Small intestine (tissue), 7 donors: ENCODE data around the gene ZNF277. TPM values are rescaled to one million over a fixed set of nuclear protein-coding genes. Genes with fewer than 3 reads are reported as not detected.
A peak's percentile ranks its signal among the peaks of the same experiment; 100 is the strongest.

ENCODE experiments used
- DNase-seq, 2 donors: peaks; one replicate each; pipeline versions ENCODE4 v3.0.0 to v3.0.0-alpha.2; 2013
- FAIRE-seq: peaks from 2 replicates; lab custom pipeline; 2012; peaks lifted over from hg19 to GRCh38; lab: Jason Lieb, UNC
- H3K27ac ChIP-seq, 3 donors: one replicate each; pipeline ENCODE4 v1.5.1; 2013; ENCODE audit warnings: low read length in 2 of 3, mild to moderate bottlenecking in 2 of 3, control low read depth in 1 of 3, inconsistent platforms in 1 of 3, low read depth in 1 of 3, moderate library complexity in 1 of 3
- H3K27me3 ChIP-seq, 3 donors: one replicate each; pipeline ENCODE4 v1.6.1; 2013; ENCODE audit warnings: low read length in 3 of 3, inconsistent platforms in 1 of 3; ENCODE audit not compliant: control insufficient read depth in 3 of 3, insufficient read depth in 3 of 3
- H3K36me3 ChIP-seq, 3 donors: one replicate each; pipeline ENCODE4 v1.6.1; 2013; ENCODE audit warnings: low read length in 3 of 3, inconsistent platforms in 1 of 3, low read depth in 1 of 3, mild to moderate bottlenecking in 1 of 3, moderate library complexity in 1 of 3; ENCODE audit not compliant: control insufficient read depth in 3 of 3, insufficient read depth in 2 of 3
- H3K4me1 ChIP-seq, 3 donors: one replicate each; pipeline ENCODE4 v1.6.1; 2013; ENCODE audit warnings: low read length in 2 of 3, inconsistent platforms in 1 of 3, low read depth in 1 of 3, mild to moderate bottlenecking in 1 of 3, moderate library complexity in 1 of 3; ENCODE audit not compliant: control insufficient read depth in 3 of 3, insufficient read depth in 2 of 3
- H3K4me3 ChIP-seq, 3 donors: one replicate each; pipeline ENCODE4 v1.5.1; 2013; ENCODE audit warnings: low read length in 3 of 3, control low read depth in 1 of 3, inconsistent platforms in 1 of 3, low read depth in 1 of 3, mild to moderate bottlenecking in 1 of 3, moderate library complexity in 1 of 3
- H3K9me3 ChIP-seq, 2 donors: one replicate each; pipeline ENCODE4 v1.6.1; 2013; ENCODE audit warnings: low read depth in 1 of 2, low read length in 1 of 2; ENCODE audit not compliant: control insufficient read depth in 2 of 2, insufficient read depth in 1 of 2
- WGBS, 3 donors: extraction: QIAGEN DNeasy Blood & Tissue Kit; methylation state at CpG; one replicate each; pipeline ENCODE4 v1.1.7; 2013; 5-methylcytosine and 5-hydroxymethylcytosine counted together
- polyA plus RNA-seq, 4 donors: library from polyadenylated mRNA; stranded (reverse) in 3 of 4; unstranded in 1 of 4; fragments of 200-250 nt in 3 of 4; fragments of 120-200 nt in 1 of 4; gene quantifications; one replicate each; pipeline versions ENCODE4 v1.2.1 to v1.2.3, GENCODE V29; 2013
- donor health status: healthy with polysubstance abuse.
- donor health status: control.
- donor health status: control.
- donor health status: Bipolar disorder and iron deficiency.
- donor health status: healthy.

Gene ZNF277
- polyA plus RNA-seq, 4 donors, result 15.8 to 27.2 (median 24.9) TPM

DNA sequence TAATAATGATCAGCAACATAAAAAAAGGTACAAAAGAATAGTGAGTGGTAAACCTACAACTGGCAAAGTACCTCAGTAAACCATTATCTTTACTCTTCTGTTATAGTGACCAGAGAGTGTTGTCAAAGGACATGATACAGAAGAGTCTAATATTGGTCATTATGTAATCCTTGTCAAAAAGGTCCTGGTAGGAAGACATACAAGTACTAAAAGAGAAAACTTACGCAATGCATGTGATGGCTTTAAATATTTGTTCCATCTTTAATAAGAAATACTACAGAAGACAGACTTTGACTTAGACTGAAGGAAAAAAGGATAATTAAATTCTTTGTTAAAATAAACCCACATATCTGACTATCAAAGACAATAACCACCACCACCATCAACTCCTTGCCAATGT lies 6.8 kb upstream of the ZNF277 start:
- 94 to 97% (median 97%) methylated on average over 1 of the region's 1 CpG for WGBS, 3 donors
- FAIRE-seq (no peak), DNase-seq (no peak)
- H3K27me3 ChIP-seq, result peaks cover 0 to 8% (median 2%) of the 10 kb centered on the region in 3 donors
- H3K27ac ChIP-seq, result no peak overlapping the region
- H3K4me3 ChIP-seq, result no peak overlapping the region
- peaks cover 0 to 4% (median 4%) of the 10 kb centered on the region in 3 donors for H3K4me1 ChIP-seq
- H3K9me3 ChIP-seq, result no peaks in the 10 kb centered on the region
- H3K36me3 ChIP-seq, result no peaks in the 10 kb centered on the region

DNA sequence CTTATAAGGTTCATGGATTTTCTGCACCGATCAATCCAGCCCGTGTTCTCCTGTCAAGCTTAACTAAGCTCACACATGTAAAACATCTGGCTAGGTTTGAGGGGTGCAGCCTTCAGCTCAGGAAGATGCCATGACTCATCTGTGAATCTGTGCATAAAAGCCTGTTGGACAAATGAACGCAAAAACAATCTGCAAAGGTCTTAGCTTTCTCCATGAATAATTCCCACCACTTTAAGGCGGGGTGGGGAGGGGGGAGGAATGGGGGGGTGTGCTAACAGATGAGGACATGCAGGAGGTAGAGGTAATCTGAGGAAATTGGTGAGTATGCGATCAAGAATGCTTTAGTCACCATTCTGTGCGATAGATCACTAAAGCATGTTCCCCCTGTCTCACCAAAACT lies 5.1 kb upstream of the ZNF277 start:
- Histone ChIP-seq H3K27me3 (peaks cover 0 to 17% (median 2%) of the 10 kb centered on the region in 3 donors), H3K9me3 (no peaks in the 10 kb centered on the region), H3K36me3 (no peaks in the 10 kb centered on the region), H3K4me3 (no peak overlapping the region), H3K27ac (no peak overlapping the region), H3K4me1 (peaks cover 0 to 6% (median 4%) of the 10 kb centered on the region in 3 donors)
- no peak for DNase-seq
- no peak for FAIRE-seq
- 79 to 83% (median 81%) methylated on average over 6 of the region's 6 CpGs for WGBS, 3 donors

DNA sequence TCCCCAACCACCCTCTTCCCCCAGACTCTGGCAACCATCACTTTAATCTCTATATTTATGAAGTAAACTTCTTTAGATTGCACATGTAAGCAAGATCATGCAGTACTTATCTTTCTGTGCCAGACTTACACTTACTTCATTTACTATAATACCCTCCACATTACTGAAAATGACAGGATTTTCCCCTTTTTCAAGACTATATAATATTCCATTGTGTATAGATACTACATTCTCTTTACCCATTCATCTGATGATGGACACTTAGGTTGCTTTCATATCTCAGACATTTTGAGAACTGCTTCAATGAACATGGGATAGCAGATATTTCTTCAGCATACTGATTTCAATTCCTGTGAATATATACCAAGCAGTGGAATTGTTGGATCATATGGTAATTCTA lies 4.7 kb upstream of the ZNF277 start:
- FAIRE-seq (no peak), DNase-seq (no peak)
- Histone ChIP-seq H3K4me3 (no peak overlapping the region), H3K36me3 (no peaks in the 10 kb centered on the region), H3K27ac (no peak overlapping the region), H3K9me3 (no peaks in the 10 kb centered on the region), H3K27me3 (peaks cover 0 to 17% (median 2%) of the 10 kb centered on the region in 3 donors), H3K4me1 (peaks cover 0 to 6% (median 4%) of the 10 kb centered on the region in 3 donors)

DNA sequence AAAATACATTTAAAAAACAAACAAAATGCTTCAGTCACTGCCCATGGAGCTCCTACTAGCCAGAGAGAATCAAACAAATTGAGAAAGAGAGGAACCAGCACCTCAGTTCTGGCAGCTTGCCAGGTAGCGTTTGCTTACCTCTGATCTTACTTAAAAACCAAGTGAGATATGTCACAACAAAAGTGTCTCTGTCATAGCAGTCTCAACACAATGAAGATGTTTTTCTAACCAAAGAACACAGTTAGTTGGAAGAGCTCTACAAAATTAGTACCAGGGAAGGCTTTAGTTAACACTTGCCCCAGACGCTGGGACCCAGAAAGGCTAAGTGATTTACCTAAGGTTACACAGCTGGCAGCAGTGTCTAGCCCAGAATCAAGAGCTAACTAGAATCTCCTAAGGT lies 3.7 kb upstream of the ZNF277 start:
- WGBS, 3 donors, result 23 to 37% (median 34%) methylated on average over 2 of the region's 2 CpGs
- H3K27ac ChIP-seq, result no peak overlapping the region
- H3K36me3 ChIP-seq, result no peaks in the 10 kb centered on the region
- H3K4me3 ChIP-seq, result no peak overlapping the region
- peaks cover 0 to 17% (median 2%) of the 10 kb centered on the region in 3 donors for H3K27me3 ChIP-seq
- no peaks in the 10 kb centered on the region for H3K9me3 ChIP-seq
- DNase-seq (peak in 1 of 2 donors; percentile 8), FAIRE-seq (no peak)
- peaks cover 0 to 10% (median 4%) of the 10 kb centered on the region in 3 donors for H3K4me1 ChIP-seq

DNA sequence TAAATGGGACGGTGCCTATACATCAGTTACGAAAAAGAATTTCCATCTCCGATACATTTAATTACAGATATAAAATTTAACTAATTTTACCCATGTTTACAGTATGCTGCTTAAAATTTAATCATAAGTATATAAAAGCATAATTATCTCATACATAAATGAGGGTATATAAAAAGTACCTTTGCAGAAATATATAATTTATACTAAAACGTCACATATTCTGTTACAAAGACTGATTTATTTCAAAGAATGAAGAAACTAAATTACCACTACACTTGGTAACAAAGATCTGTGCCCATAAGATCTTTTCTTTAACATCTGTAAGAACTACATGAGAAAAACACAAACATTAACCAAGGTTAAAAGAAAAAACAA lies 3.1 kb upstream of the ZNF277 start:
- H3K36me3 ChIP-seq, result no peaks in the 10 kb centered on the region
- no peak overlapping the region for H3K27ac ChIP-seq
- H3K4me3 ChIP-seq, result no peak overlapping the region
- 66 to 77% (median 70%) methylated on average over 4 of the region's 4 CpGs for WGBS, 3 donors
- peaks cover 0 to 10% (median 4%) of the 10 kb centered on the region in 3 donors for H3K4me1 ChIP-seq
- H3K27me3 ChIP-seq, result peaks cover 0 to 17% (median 2%) of the 10 kb centered on the region in 3 donors
- DNase-seq, result no peak
- FAIRE-seq, result no peak
- H3K9me3 ChIP-seq, result no peaks in the 10 kb centered on the region

DNA sequence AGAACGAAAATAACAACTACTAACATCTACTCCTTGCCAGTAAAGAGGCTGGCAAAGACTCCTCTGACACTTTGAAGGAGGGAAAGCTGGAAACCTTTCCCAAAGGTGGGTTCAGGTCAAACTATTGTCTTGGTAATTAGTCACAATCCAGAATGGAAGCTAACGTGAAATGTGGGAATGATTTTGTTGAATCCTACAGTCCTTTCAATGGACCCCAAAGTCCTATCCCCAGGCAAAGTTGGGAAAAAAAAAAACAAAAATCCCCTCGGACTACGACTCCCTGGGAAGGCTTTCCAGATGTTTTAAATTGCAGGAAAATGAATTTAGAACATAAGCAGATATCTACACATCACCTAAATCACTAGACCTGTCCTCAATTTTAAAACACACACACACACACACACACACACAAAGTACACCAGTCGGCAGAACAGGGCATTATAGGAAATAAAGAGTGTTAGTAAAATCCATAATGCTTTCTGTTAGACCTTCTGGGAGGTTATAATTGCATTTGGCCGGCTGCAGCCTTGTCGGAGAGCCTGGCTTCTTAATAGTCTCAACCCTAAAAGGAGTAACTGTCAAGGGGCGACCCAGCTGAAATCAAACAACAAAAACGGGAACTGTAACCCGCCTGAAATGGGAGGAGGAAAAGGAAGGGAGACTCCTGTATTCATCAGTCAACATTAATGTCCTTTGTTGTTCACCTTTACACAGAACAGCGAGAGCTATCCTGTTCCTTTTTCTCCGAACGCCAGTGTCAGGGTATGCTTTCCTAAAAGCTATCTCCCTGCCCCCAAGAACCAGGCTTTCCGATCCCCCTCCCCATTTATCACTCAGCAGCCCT lies 1.8 kb upstream of the ZNF277 start:
- H3K27ac ChIP-seq, result peak overlapping the region in 2 of 3 donors; percentile 57 to 63
- peak; percentile 8 to 9 for DNase-seq
- no peak for FAIRE-seq
- no peaks in the 10 kb centered on the region for H3K9me3 ChIP-seq
- H3K36me3 ChIP-seq, result no peaks in the 10 kb centered on the region
- 1 to 2% (median 1%) methylated on average over 14 of the region's 14 CpGs for WGBS, 3 donors
- peak overlapping the region; percentile 82 to 99 (median 85) for H3K4me3 ChIP-seq
- H3K4me1 ChIP-seq, result peaks cover 0 to 10% (median 4%) of the 10 kb centered on the region in 3 donors
- peaks cover 0 to 17% (median 2%) of the 10 kb centered on the region in 3 donors for H3K27me3 ChIP-seq

DNA sequence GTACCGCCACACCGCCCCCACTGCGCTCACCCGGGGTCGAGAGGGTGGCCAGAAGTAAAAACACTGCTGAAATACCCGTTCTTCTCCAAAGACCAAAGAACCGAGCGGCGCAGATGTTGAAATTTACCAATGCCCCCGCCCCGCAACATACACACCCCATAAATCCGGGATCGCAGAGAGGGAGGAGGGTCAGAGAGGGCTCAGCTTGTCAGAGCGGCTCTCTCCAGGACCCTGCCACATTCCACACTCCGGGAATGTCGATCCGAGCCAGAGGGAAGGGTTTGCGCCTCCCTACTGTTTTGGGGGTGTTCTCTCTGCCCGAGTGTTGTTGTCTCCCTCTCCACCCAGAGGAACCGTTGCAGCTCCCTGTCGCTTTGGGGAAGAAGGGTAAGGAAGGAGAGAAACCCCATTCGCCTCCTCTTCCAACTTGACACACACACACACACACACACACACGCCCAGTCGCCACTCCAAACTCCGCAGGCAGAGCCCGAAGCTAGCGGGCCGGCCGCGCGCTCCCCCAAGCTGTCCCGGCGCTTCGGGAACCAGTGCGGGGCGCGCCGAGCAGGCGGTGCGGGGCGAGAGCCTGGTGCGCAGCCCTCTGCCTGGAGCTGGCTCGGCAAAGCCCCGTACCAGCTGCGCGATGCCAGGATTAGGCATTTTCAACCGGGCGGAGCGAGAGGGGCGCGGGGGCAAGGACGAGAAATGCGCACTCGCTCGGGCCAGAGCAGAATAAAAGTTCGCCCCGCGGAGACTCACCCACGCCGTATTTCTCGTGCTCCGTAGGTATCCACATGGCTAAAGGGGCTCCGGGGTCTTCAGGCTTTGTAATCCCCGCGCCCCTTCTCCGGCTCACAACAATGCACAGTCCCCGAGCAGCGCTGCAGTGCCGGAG lies 905 bp upstream of the ZNF277 start:
- Histone ChIP-seq H3K27ac (peak overlapping the region in 2 of 3 donors; percentile 57 to 63), H3K36me3 (no peaks in the 10 kb centered on the region), H3K4me1 (peaks cover 0 to 10% (median 4%) of the 10 kb centered on the region in 3 donors), H3K9me3 (no peaks in the 10 kb centered on the region), H3K4me3 (peak overlapping the region; percentile 82 to 99 (median 85)), H3K27me3 (peaks cover 0 to 17% (median 2%) of the 10 kb centered on the region in 3 donors)
- 0 to 1% (median 1%) methylated on average over 67 to 69 of the region's 69 CpGs for WGBS, 3 donors
- DNase-seq (peak; percentile 30 to 78), FAIRE-seq (no peak)

DNA sequence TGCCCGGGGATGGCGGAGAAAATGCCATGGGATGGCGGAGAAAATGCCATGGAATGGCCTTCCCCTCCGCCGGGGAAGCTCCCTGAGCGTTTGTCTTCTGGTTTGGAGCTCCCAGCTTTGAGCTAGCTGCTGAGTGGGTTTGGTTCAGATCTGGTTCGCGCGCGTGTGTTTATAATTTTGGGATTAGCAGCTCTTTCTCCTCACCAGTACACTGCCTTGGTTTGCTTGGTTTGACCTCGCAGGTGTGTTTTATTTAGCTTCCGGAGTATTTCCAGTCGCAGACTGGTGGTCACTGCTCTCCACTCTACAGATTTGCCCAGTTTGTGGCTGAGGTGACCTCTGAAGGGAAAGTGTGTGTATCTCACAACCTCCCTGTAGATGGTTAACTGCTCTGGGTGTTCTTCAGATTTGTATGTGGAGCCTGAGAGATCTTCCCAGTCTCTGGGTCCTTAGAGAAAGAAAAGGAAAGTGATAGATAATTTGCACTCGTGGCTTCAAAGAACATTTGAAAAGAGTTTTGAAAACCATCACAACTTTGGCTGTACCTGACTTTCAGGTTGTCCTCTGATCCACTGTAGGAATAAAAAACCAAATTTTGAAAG lies 597 bp downstream of the ZNF277 start:
- Histone ChIP-seq H3K9me3 (no peaks in the 10 kb centered on the region), H3K4me3 (peak overlapping the region; percentile 71 to 99 (median 83)), H3K36me3 (no peaks in the 10 kb centered on the region), H3K4me1 (peaks cover 0 to 12% (median 7%) of the 10 kb centered on the region in 3 donors), H3K27me3 (peaks cover 0 to 17% (median 2%) of the 10 kb centered on the region in 3 donors), H3K27ac (peak overlapping the region; percentile 56 to 92 (median 84))
- DNase-seq (peak; percentile 29 to 56), FAIRE-seq (no peak)
- WGBS, 3 donors, result 0 to 1% (median 1%) methylated on average over 14 of the region's 14 CpGs
